Mesothelial cell of epicardium (in vitro differentiated cells): Measurements from ENCODE around the gene HEYL. TPM values are rescaled to one million over a fixed set of nuclear protein-coding genes. Genes with fewer than 3 reads are reported as not detected.
A peak's percentile ranks its signal among the peaks of the same experiment; 100 is the strongest.
"Not testable (repeated sequence)": the region's sequence is repeated elsewhere in the genome, so short reads cannot be mapped to it uniquely, and the experiment has no call there.

Experiments used
- DNase-seq, 2 experiments: peaks; one replicate each; pipeline ENCODE4 v3.0.0; 2021; ENCODE audit warnings: low spot score in 2 of 2; ENCODE audit not compliant: unreplicated experiment in 2 of 2
- H3K27ac Mint-ChIP-seq: 2 replicates; pipeline ENCODE4 v1.8.0; 2021; ENCODE audit warnings: mixed read lengths
- H3K27me3 Mint-ChIP-seq: 2 replicates; pipeline ENCODE4 v1.8.0; 2021; ENCODE audit warnings: low read depth, mixed read lengths
- H3K36me3 Mint-ChIP-seq: 2 replicates; pipeline ENCODE4 v1.8.0; 2021; ENCODE audit warnings: mixed read lengths
- H3K4me1 Mint-ChIP-seq: 2 replicates; pipeline ENCODE4 v1.8.0; 2021; ENCODE audit warnings: mixed read lengths
- H3K4me3 Mint-ChIP-seq: 2 replicates; pipeline ENCODE4 v1.8.0; 2021; ENCODE audit warnings: mild to moderate bottlenecking, moderate library complexity, mixed read lengths
- H3K9me3 Mint-ChIP-seq: 2 replicates; pipeline ENCODE4 v1.8.0; 2021; ENCODE audit warnings: mixed read lengths
- CTCF ChIP-seq: fragments of 200-600 bp; sonication (generic); IDR thresholded peaks from one replicate; pipeline ENCODE4 v1.5.0; 2021; ENCODE audit warnings: antibody characterized with exemption; ENCODE audit not compliant: unreplicated experiment
- total RNA-seq: library from RNA; stranded (reverse); gene quantifications from 3 replicates; pipeline ENCODE4 v1.2.1, GENCODE V29; 2021

HEYL gene
- total RNA-seq, 1 donor from 2014 or later = 5.6 TPM

GRCh38 chr1:39609618-39610331, 29.7 kb downstream of the HEYL start:
- peak; percentile 77 for TF ChIP-seq CTCF
- H3K27me3 Mint-ChIP-seq = peaks cover 11% of the 10 kb centered on the region
- DNase-seq = peak; percentile 58 to 78
- H3K4me3 Mint-ChIP-seq = peak overlapping the region; percentile 46
- no peaks in the 10 kb centered on the region for H3K9me3 Mint-ChIP-seq
- no peak overlapping the region for H3K27ac Mint-ChIP-seq
- H3K36me3 Mint-ChIP-seq = no peaks in the 10 kb centered on the region
- peaks cover 3% of the 10 kb centered on the region for H3K4me1 Mint-ChIP-seq

GRCh38 chr1:39608921-39609320, 30.5 kb downstream of the HEYL start:
- Mint-ChIP-seq H3K4me3 (no peak overlapping the region), H3K9me3 (no peaks in the 10 kb centered on the region), H3K27ac (no peak overlapping the region), H3K4me1 (peaks cover 3% of the 10 kb centered on the region), H3K36me3 (no peaks in the 10 kb centered on the region), H3K27me3 (peaks cover 16% of the 10 kb centered on the region)
- no peak for TF ChIP-seq CTCF
- no peak for DNase-seq

- H3K36me3 Mint-ChIP-seq, H3K4me1 Mint-ChIP-seq, H3K27ac Mint-ChIP-seq, DNase-seq, H3K9me3 Mint-ChIP-seq, H3K4me3 Mint-ChIP-seq: not testable (repeated sequence)
- peaks cover 23% of the 10 kb centered on the region for H3K27me3 Mint-ChIP-seq
Measured at GRCh38 chr1:39603677-39604076, 35.8 kb downstream of the HEYL start.

GRCh38 chr1:39601667-39602255, 37.7 kb downstream of the HEYL start:
- not testable (repeated sequence) for H3K4me1 Mint-ChIP-seq, DNase-seq, H3K4me3 Mint-ChIP-seq, H3K9me3 Mint-ChIP-seq, H3K27ac Mint-ChIP-seq, H3K36me3 Mint-ChIP-seq
- H3K27me3 Mint-ChIP-seq = peaks cover 22% of the 10 kb centered on the region

- Mint-ChIP-seq H3K27me3 (peaks cover 24% of the 10 kb centered on the region), H3K27ac (no peak overlapping the region), H3K9me3 (no peaks in the 10 kb centered on the region), H3K36me3 (no peaks in the 10 kb centered on the region), H3K4me1 (no peaks in the 10 kb centered on the region), H3K4me3 (no peak overlapping the region)
- no peak for TF ChIP-seq CTCF
- DNase-seq = no peak
Measured at GRCh38 chr1:39596163-39596562, 43.3 kb downstream of the HEYL start.

- H3K4me1 Mint-ChIP-seq = peaks cover 2% of the 10 kb centered on the region
- no peaks in the 10 kb centered on the region for H3K9me3 Mint-ChIP-seq
- H3K36me3 Mint-ChIP-seq = no peaks in the 10 kb centered on the region
- no peak overlapping the region for H3K27ac Mint-ChIP-seq
- TF ChIP-seq CTCF = no peak
- DNase-seq = no peak
- H3K4me3 Mint-ChIP-seq = no peak overlapping the region
- peaks cover 20% of the 10 kb centered on the region for H3K27me3 Mint-ChIP-seq
Measured at GRCh38 chr1:39593386-39593785, 46.1 kb downstream of the HEYL start.
